ENCODE measurements around the gene PLCXD1.
A peak's percentile ranks its signal among the peaks of the same experiment; 100 is the strongest.
"Not testable (repeated sequence)": the region's sequence is repeated elsewhere in the genome, so short reads cannot be mapped to it uniquely, and the experiment has no call there.

The PLCXD1 gene

GRCh38 chrX:281166-281999, at the start of gene PLCXD1:
Gene PLCXD1 (plus strand): TSS chrX:281381. CDS start chrX:284188, 2,807 bp downstream.
- peak; percentile 69 for DNase-seq (ENCODE audit: low spot score)

GRCh38 chrX:231637-232277, 49.4 kb upstream of the PLCXD1 start:
- not testable (repeated sequence) for DNase-seq (ENCODE audit: low spot score)

GRCh38 chrX:232278-232655, 48.9 kb upstream of the PLCXD1 start:
- not testable (repeated sequence) for DNase-seq (ENCODE audit: low spot score)

GRCh38 chrX:236201-236600, 45.0 kb upstream of the PLCXD1 start:
- DNase-seq (ENCODE audit: low spot score): not testable (repeated sequence)

GRCh38 chrX:250965-251364, 30.2 kb upstream of the PLCXD1 start:
- no peak for DNase-seq (ENCODE audit: low spot score)

- not testable (repeated sequence) for DNase-seq (ENCODE audit: low spot score)
Observed at GRCh38 chrX:251396-252243, 29.6 kb upstream of the PLCXD1 start.

GRCh38 chrX:252244-252956, 28.8 kb upstream of the PLCXD1 start:
- no peak for DNase-seq (ENCODE audit: low spot score)

- no peak for DNase-seq (ENCODE audit: low spot score)
Observed at GRCh38 chrX:252957-253291, 28.3 kb upstream of the PLCXD1 start.

GRCh38 chrX:253451-254297, 27.5 kb upstream of the PLCXD1 start:
- no peak for DNase-seq (ENCODE audit: low spot score)

- DNase-seq (ENCODE audit: low spot score): no peak
Observed at GRCh38 chrX:254630-255215, 26.5 kb upstream of the PLCXD1 start.

- DNase-seq (ENCODE audit: low spot score): no peak
Observed at GRCh38 chrX:255923-256331, 25.3 kb upstream of the PLCXD1 start.

- not testable (repeated sequence) for DNase-seq (ENCODE audit: low spot score)
Observed at GRCh38 chrX:257054-257453, 24.1 kb upstream of the PLCXD1 start.

GRCh38 chrX:257681-258289, 23.4 kb upstream of the PLCXD1 start:
- no peak for DNase-seq (ENCODE audit: low spot score)

- no peak for DNase-seq (ENCODE audit: low spot score)
Observed at GRCh38 chrX:258291-259040, 22.7 kb upstream of the PLCXD1 start.

GRCh38 chrX:259692-260355, 21.4 kb upstream of the PLCXD1 start:
- no peak for DNase-seq (ENCODE audit: low spot score)

- DNase-seq (ENCODE audit: low spot score): no peak
Observed at GRCh38 chrX:261167-261918, 19.8 kb upstream of the PLCXD1 start.

GRCh38 chrX:261919-262352, 19.2 kb upstream of the PLCXD1 start:
- no peak for DNase-seq (ENCODE audit: low spot score)

- no peak for DNase-seq (ENCODE audit: low spot score)
Observed at GRCh38 chrX:262381-262909, 18.7 kb upstream of the PLCXD1 start.

Measured in globus pallidus (tissue), 1 donor.